HEK293T (cell line): ENCODE data around the gene HHIPL1.

ENCODE experiments used
- ARNT ChIP-seq: fragments of 450-650 bp; IDR thresholded peaks from 2 replicates; pipeline ENCODE4 v1.6.1; 2017; ENCODE audit warnings: mild to moderate bottlenecking
- BHLHE40 ChIP-seq: fragments of 450-650 bp; IDR thresholded peaks from 2 replicates; pipeline ENCODE4 v1.6.1; 2016; ENCODE audit warnings: mild to moderate bottlenecking, moderate library complexity, borderline replicate concordance
- ELF4 ChIP-seq: fragments of 450-650 bp; IDR thresholded peaks from 2 replicates; pipeline ENCODE4 v1.6.1; 2017; ENCODE audit warnings: antibody characterized with exemption
- FOXA1 ChIP-seq: fragments of 450-650 bp; IDR thresholded peaks from 2 replicates; pipeline ENCODE4 v1.6.1; 2016; ENCODE audit warnings: mild to moderate bottlenecking
- FOXK2 ChIP-seq: fragments of 450-650 bp; IDR thresholded peaks from 2 replicates; pipeline ENCODE4 v1.6.1; 2016; ENCODE audit warnings: mild to moderate bottlenecking
- FOXM1 ChIP-seq: fragments of 450-650 bp; IDR thresholded peaks from 2 replicates; pipeline ENCODE4 v1.6.1; 2017; ENCODE audit warnings: mild to moderate bottlenecking, borderline replicate concordance
- HDGF ChIP-seq: fragments of 450-650 bp; IDR thresholded peaks from 2 replicates; pipeline ENCODE4 v1.6.1; 2017; ENCODE audit warnings: antibody characterized with exemption, borderline replicate concordance
- L3MBTL2 ChIP-seq: fragments of 450-650 bp; conservative IDR thresholded peaks from 2 replicates; pipeline ENCODE4 v1.6.1; 2016; ENCODE audit warnings: mild to moderate bottlenecking
- SP1 ChIP-seq: fragments of 450-650 bp; IDR thresholded peaks from 2 replicates; pipeline ENCODE4 v1.6.1; 2017
- SUZ12 ChIP-seq: fragments of 450-650 bp; IDR thresholded peaks from 2 replicates; pipeline ENCODE4 v1.6.1; 2016; ENCODE audit warnings: mild to moderate bottlenecking

DNA sequence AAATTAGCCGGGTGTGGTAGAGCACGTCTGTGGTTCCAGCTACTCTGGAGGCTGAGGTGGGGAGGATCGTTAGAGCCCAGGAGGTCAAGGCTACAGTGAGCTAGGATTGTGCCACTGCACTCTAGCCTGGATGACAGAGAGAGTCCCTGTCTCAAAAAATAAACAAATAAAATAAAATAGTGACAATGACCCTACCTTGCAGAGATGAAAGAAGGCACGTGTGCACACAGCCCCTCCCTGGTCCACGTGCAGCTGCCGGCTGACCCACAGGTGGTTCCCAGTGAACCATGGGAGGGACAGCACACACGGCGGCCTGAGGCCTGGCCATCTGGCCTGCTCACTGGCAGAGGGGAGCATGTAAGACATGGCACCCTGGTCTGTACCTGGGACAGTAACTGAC lies 4.7 kb downstream of the HHIPL1 start:
- TF ChIP-seq FOXA1 (no peak), SP1 (no peak), FOXM1 (no peak), SUZ12 (no peak), ELF4 (no peak), FOXK2 (no peak), L3MBTL2 (no peak), BHLHE40 (no peak), ARNT (no peak), HDGF (no peak)
